ENCODE data around the gene CHM.
"Not testable (repeated sequence)": the region's sequence is repeated elsewhere in the genome, so short reads cannot be mapped to it uniquely, and the experiment has no call there.

The CHM gene

GRCh38 chrX:85930099-85930498, 117.3 kb downstream of the CHM start:
- H3K36me3 ChIP-seq (ENCODE audit: insufficient read depth, insufficient read length, low read length) = peaks cover 3% of the 10 kb centered on the region
- no peaks in the 10 kb centered on the region for H3K4me1 ChIP-seq (ENCODE audit: insufficient read depth, insufficient read length)
- no peak overlapping the region for H3K9ac ChIP-seq (ENCODE audit: insufficient read length, low read depth)
- H3K9me3 ChIP-seq (ENCODE audit: insufficient read depth, low read length) = no peaks in the 10 kb centered on the region
- DNase-seq (ENCODE audit: low read depth, low spot score) = no peak
- no peak overlapping the region for H3K4me3 ChIP-seq (ENCODE audit: insufficient read length, low read depth)
- TF ChIP-seq YY1 (IDR thresholded peaks at IDR 0.05; ENCODE audit: insufficient read depth, insufficient read length) (no peak), SUZ12 (IDR thresholded peaks at IDR 0.05; ENCODE audit: extremely low read depth, insufficient read depth, insufficient read length) (no peak), ZNF274 (IDR thresholded peaks at IDR 0.05; ENCODE audit: low read depth, low read length) (no peak)
- no peaks in the 10 kb centered on the region for H3K27me3 ChIP-seq (ENCODE audit: insufficient read depth, insufficient read length)

GRCh38 chrX:85928606-85929005, 118.8 kb downstream of the CHM start:
- Histone ChIP-seq H3K4me3 (ENCODE audit: insufficient read length, low read depth) (no peak overlapping the region), H3K4me1 (ENCODE audit: insufficient read depth, insufficient read length) (no peaks in the 10 kb centered on the region), H3K27me3 (ENCODE audit: insufficient read depth, insufficient read length) (no peaks in the 10 kb centered on the region), H3K36me3 (ENCODE audit: insufficient read depth, insufficient read length, low read length) (no peaks in the 10 kb centered on the region), H3K9me3 (ENCODE audit: insufficient read depth, low read length) (no peaks in the 10 kb centered on the region), H3K9ac (ENCODE audit: insufficient read length, low read depth) (no peak overlapping the region)
- DNase-seq (ENCODE audit: low read depth, low spot score) = no peak
- no peak for TF ChIP-seq ZNF274 (IDR thresholded peaks at IDR 0.05; ENCODE audit: low read depth, low read length)
- no peak for TF ChIP-seq SUZ12 (IDR thresholded peaks at IDR 0.05; ENCODE audit: extremely low read depth, insufficient read depth, insufficient read length)
- no peak for TF ChIP-seq YY1 (IDR thresholded peaks at IDR 0.05; ENCODE audit: insufficient read depth, insufficient read length)

- no peak overlapping the region for H3K9ac ChIP-seq (ENCODE audit: insufficient read length, low read depth)
- no peaks in the 10 kb centered on the region for H3K36me3 ChIP-seq (ENCODE audit: insufficient read depth, insufficient read length, low read length)
- H3K27me3 ChIP-seq (ENCODE audit: insufficient read depth, insufficient read length) = no peaks in the 10 kb centered on the region
- TF ChIP-seq YY1 (IDR thresholded peaks at IDR 0.05; ENCODE audit: insufficient read depth, insufficient read length) = no peak
- TF ChIP-seq ZNF274 (IDR thresholded peaks at IDR 0.05; ENCODE audit: low read depth, low read length) = no peak
- no peak overlapping the region for H3K4me3 ChIP-seq (ENCODE audit: insufficient read length, low read depth)
- H3K9me3 ChIP-seq (ENCODE audit: insufficient read depth, low read length) = no peaks in the 10 kb centered on the region
- no peak for DNase-seq (ENCODE audit: low read depth, low spot score)
- no peaks in the 10 kb centered on the region for H3K4me1 ChIP-seq (ENCODE audit: insufficient read depth, insufficient read length)
Observed at GRCh38 chrX:85927740-85928139, 119.6 kb downstream of the CHM start.

- TF ChIP-seq SUZ12 (IDR thresholded peaks at IDR 0.05; ENCODE audit: extremely low read depth, insufficient read depth, insufficient read length) = no peak
- TF ChIP-seq YY1 (IDR thresholded peaks at IDR 0.05; ENCODE audit: insufficient read depth, insufficient read length) = no peak
- TF ChIP-seq ZNF274 (IDR thresholded peaks at IDR 0.05; ENCODE audit: low read depth, low read length) = no peak
- H3K27me3 ChIP-seq (ENCODE audit: insufficient read depth, insufficient read length) = no peaks in the 10 kb centered on the region
- no peaks in the 10 kb centered on the region for H3K4me1 ChIP-seq (ENCODE audit: insufficient read depth, insufficient read length)
- H3K9me3 ChIP-seq (ENCODE audit: insufficient read depth, low read length) = no peaks in the 10 kb centered on the region
- no peak overlapping the region for H3K4me3 ChIP-seq (ENCODE audit: insufficient read length, low read depth)
- H3K36me3 ChIP-seq (ENCODE audit: insufficient read depth, insufficient read length, low read length) = no peaks in the 10 kb centered on the region
- no peak overlapping the region for H3K9ac ChIP-seq (ENCODE audit: insufficient read length, low read depth)
- DNase-seq (ENCODE audit: low read depth, low spot score) = no peak
Observed at GRCh38 chrX:85922821-85923220, 124.5 kb downstream of the CHM start.

DNA sequence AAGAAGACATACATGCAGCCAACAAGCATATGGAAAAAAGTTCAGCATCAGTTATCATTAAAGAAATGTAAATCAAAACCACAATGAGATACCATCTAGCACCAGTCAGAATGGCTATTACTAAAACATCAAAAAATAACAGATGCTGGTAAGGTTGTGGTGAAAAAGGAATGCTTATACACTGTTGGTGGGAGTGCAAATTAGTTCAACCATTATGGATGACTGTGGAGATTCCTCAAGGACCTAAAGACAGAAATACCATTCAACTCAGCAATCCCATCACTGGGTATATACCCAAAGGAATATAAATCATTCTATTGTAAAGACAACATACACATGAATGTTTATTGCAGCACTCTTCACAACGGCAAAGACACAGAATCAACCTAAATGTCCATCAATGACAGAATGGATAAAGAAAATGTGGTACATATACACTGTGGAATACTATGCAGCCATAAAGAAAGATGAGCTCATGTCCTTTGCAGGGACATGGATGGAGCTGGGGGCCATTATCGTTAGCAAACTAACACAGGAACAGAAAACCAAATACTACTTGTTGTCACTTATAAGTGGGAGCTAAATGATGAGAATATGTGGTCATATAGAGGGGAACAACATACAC, 130.6 kb downstream of the CHM start:
- H3K27me3 ChIP-seq (ENCODE audit: insufficient read depth, insufficient read length); H3K4me3 ChIP-seq (ENCODE audit: insufficient read length, low read depth); DNase-seq (ENCODE audit: low read depth, low spot score); H3K9ac ChIP-seq (ENCODE audit: insufficient read length, low read depth); H3K4me1 ChIP-seq (ENCODE audit: insufficient read depth, insufficient read length); H3K9me3 ChIP-seq (ENCODE audit: insufficient read depth, low read length); H3K36me3 ChIP-seq (ENCODE audit: insufficient read depth, insufficient read length, low read length): not testable (repeated sequence)

DNA sequence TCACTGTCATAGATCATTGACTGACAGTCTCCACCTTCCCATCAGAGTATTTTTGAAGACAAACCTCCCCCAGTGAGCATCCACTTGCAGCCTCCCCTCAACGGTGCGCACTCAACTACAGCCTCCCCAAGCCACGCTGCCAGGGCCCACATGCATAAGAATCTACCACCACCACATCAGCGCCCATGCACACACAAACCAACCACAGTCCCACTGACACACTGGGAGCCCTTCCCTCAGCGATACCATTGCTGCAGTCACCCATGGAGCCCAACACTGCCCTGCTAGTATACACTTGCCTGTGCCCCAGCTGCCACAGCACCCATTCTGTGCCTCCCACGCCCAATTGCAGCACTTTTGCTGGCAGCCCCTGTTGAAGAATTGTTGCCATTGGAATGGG, 132.9 kb downstream of the CHM start:
- Histone ChIP-seq H3K27me3 (ENCODE audit: insufficient read depth, insufficient read length) (no peaks in the 10 kb centered on the region), H3K4me1 (ENCODE audit: insufficient read depth, insufficient read length) (no peaks in the 10 kb centered on the region), H3K9me3 (ENCODE audit: insufficient read depth, low read length) (no peaks in the 10 kb centered on the region), H3K36me3 (ENCODE audit: insufficient read depth, insufficient read length, low read length) (no peaks in the 10 kb centered on the region), H3K4me3 (ENCODE audit: insufficient read length, low read depth) (no peak overlapping the region), H3K9ac (ENCODE audit: insufficient read length, low read depth) (no peak overlapping the region)
- TF ChIP-seq SUZ12 (IDR thresholded peaks at IDR 0.05; ENCODE audit: extremely low read depth, insufficient read depth, insufficient read length) (no peak), ZNF274 (IDR thresholded peaks at IDR 0.05; ENCODE audit: low read depth, low read length) (no peak), YY1 (IDR thresholded peaks at IDR 0.05; ENCODE audit: insufficient read depth, insufficient read length) (no peak)
- DNase-seq (ENCODE audit: low read depth, low spot score) = no peak

DNA sequence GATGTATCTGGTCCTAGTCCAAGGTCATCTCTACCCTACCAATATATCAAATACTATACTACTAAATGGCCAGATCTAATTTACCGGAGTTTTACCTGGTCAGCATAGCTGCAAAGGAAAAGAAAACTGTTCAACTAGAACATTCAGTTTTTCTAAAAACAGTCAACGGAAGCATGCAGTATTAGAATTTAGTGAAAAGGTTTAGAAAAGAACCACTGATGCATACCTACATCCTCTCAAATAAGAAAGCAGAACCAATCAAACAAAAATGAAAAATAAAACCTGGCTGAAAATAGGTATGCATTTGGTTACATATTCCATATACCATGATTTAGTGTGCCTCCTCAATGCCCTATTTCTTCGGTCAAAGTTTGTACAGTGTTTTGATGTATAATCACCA, 140.0 kb downstream of the CHM start:
- Histone ChIP-seq H3K9me3 (ENCODE audit: insufficient read depth, low read length) (no peaks in the 10 kb centered on the region), H3K4me3 (ENCODE audit: insufficient read length, low read depth) (no peak overlapping the region)
- TF ChIP-seq ZNF274 (IDR thresholded peaks at IDR 0.05; ENCODE audit: low read depth, low read length) (no peak), SUZ12 (IDR thresholded peaks at IDR 0.05; ENCODE audit: extremely low read depth, insufficient read depth, insufficient read length) (no peak), YY1 (IDR thresholded peaks at IDR 0.05; ENCODE audit: insufficient read depth, insufficient read length) (no peak)

DNA sequence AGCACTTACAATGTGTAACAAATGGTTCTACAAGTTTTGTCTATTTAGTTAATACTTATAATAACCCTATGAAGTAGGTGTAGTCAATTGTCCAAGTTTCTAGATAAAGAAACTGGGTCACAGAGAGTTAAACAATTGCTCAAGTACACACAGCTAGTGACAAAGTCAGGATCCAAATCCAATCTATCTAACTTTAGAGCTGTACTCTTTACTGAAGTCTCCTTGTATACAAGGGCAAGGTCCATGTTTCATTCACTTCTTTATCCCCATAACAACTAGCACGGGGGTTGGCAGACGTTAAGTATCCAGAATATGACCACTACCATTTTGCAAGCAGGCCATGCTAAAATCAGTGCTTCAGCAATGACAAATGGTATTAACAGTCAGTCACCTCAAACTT, 141.0 kb downstream of the CHM start:
- no peaks in the 10 kb centered on the region for H3K4me1 ChIP-seq (ENCODE audit: insufficient read depth, insufficient read length)

More for the DNA sequence above, 140.0 kb downstream of the CHM start:
- no peak for DNase-seq (ENCODE audit: low read depth, low spot score)
- Histone ChIP-seq H3K36me3 (ENCODE audit: insufficient read depth, insufficient read length, low read length) (no peaks in the 10 kb centered on the region), H3K4me1 (ENCODE audit: insufficient read depth, insufficient read length) (no peaks in the 10 kb centered on the region), H3K27me3 (ENCODE audit: insufficient read depth, insufficient read length) (no peaks in the 10 kb centered on the region), H3K9ac (ENCODE audit: insufficient read length, low read depth) (no peak overlapping the region)

More for the DNA sequence above, 141.0 kb downstream of the CHM start:
- Histone ChIP-seq H3K36me3 (ENCODE audit: insufficient read depth, insufficient read length, low read length) (no peaks in the 10 kb centered on the region), H3K27me3 (ENCODE audit: insufficient read depth, insufficient read length) (no peaks in the 10 kb centered on the region), H3K9me3 (ENCODE audit: insufficient read depth, low read length) (no peaks in the 10 kb centered on the region), H3K9ac (ENCODE audit: insufficient read length, low read depth) (no peak overlapping the region), H3K4me3 (ENCODE audit: insufficient read length, low read depth) (no peak overlapping the region)
- no peak for DNase-seq (ENCODE audit: low read depth, low spot score)
- no peak for TF ChIP-seq SUZ12 (IDR thresholded peaks at IDR 0.05; ENCODE audit: extremely low read depth, insufficient read depth, insufficient read length)
- no peak for TF ChIP-seq ZNF274 (IDR thresholded peaks at IDR 0.05; ENCODE audit: low read depth, low read length)
- no peak for TF ChIP-seq YY1 (IDR thresholded peaks at IDR 0.05; ENCODE audit: insufficient read depth, insufficient read length)
